Measurements from ENCODE around the gene CHST11.

DNA sequence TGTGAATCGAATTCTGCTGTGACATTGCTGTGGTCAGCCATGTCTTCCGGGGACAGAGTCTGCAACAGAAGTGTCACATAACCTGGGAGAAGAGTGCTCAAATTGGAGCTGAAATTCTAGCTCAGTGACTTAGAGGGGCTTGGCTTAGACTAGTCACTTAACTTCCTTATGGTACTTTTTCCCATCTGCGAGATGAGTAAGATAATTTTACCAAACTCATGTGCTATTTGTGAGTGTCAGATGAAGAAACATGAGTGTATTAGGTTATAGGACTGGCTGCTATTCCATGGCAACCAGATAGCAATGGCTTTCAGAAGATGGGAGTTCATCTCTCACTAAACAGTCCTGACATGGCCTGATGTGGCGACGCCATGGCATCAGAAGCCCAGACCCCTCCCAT lies 104.1 kb downstream of the CHST11 start:
- no peak for TF ChIP-seq ZNF324 (tag by site-specific recombination; IDR thresholded peaks at IDR 0.05)
- TF ChIP-seq, protein P1, sequence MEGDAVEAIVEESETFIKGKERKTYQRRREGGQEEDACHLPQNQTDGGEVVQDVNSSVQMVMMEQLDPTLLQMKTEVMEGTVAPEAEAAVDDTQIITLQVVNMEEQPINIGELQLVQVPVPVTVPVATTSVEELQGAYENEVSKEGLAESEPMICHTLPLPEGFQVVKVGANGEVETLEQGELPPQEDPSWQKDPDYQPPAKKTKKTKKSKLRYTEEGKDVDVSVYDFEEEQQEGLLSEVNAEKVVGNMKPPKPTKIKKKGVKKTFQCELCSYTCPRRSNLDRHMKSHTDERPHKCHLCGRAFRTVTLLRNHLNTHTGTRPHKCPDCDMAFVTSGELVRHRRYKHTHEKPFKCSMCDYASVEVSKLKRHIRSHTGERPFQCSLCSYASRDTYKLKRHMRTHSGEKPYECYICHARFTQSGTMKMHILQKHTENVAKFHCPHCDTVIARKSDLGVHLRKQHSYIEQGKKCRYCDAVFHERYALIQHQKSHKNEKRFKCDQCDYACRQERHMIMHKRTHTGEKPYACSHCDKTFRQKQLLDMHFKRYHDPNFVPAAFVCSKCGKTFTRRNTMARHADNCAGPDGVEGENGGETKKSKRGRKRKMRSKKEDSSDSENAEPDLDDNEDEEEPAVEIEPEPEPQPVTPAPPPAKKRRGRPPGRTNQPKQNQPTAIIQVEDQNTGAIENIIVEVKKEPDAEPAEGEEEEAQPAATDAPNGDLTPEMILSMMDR (tag by site-specific recombination; IDR thresholded peaks at IDR 0.05), result no peak

All from HEK293 (cell line).